Measurements from ENCODE around the gene TBC1D2. TPM values are rescaled to one million over a fixed set of nuclear protein-coding genes. Genes with fewer than 3 reads are reported as not detected.

The TBC1D2 gene
- total and polyA plus RNA-seq, 8 donors: 14.4 to 107 (median 21.0) TPM

DNA sequence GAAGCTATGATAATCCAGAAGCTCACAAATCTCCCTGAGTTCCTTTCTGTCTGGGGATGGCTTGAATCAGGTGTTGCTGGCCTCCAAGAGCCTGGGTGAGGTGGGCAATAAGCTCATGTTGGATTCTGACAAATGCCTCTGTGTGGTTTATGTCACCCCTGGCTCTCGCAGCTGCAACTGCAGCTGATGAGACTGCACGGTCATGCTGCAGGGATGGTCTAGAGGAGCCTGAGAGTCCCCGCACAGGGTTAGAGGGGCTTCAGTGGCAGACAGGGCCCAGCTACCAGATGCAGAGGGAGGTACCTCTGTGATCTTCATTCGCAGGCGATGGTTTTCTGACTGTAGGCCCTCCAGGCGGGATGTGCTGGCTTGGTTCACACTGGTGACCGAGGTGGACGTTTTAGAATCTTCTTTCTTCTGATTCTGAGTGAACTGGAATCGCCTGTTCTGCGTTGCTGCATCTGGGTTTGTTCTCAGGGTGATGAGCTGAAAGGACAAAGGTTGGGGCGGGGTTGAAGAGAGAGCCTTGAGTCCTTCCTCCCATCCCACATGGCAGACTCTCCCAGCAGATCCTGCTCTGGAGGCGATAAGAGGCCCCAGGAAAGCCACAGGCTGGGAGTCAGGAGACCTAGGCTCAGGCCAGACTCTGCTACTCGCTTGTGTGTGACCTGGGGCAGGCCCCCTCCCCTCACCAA lies 47.6 kb upstream of the TBC1D2 start:
- no peaks in the 10 kb centered on the region for H3K4me1 ChIP-seq
- intact Hi-C loops (cut with DNase I): no loop called here
- TF ChIP-seq, protein P1, sequence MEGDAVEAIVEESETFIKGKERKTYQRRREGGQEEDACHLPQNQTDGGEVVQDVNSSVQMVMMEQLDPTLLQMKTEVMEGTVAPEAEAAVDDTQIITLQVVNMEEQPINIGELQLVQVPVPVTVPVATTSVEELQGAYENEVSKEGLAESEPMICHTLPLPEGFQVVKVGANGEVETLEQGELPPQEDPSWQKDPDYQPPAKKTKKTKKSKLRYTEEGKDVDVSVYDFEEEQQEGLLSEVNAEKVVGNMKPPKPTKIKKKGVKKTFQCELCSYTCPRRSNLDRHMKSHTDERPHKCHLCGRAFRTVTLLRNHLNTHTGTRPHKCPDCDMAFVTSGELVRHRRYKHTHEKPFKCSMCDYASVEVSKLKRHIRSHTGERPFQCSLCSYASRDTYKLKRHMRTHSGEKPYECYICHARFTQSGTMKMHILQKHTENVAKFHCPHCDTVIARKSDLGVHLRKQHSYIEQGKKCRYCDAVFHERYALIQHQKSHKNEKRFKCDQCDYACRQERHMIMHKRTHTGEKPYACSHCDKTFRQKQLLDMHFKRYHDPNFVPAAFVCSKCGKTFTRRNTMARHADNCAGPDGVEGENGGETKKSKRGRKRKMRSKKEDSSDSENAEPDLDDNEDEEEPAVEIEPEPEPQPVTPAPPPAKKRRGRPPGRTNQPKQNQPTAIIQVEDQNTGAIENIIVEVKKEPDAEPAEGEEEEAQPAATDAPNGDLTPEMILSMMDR (IDR thresholded peaks at IDR 0.05): no peak
- H3K36me3 ChIP-seq: no peaks in the 10 kb centered on the region
- no peak overlapping the region for H3K4me3 ChIP-seq
- no peak overlapping the region for H3K27ac ChIP-seq
- H3K9me3 ChIP-seq: no peaks in the 10 kb centered on the region
- H3K27me3 ChIP-seq: no peaks in the 10 kb centered on the region
- ATAC-seq (no peak), DNase-seq (no peak)

GRCh38 chr9:98302150-98302549 lies 46.7 kb upstream of the TBC1D2 start:
- ATAC-seq (no peak), DNase-seq (no peak)
- intact Hi-C loops (cut with DNase I): no loop called here
- Histone ChIP-seq H3K27ac (no peak overlapping the region), H3K36me3 (no peaks in the 10 kb centered on the region), H3K4me3 (no peak overlapping the region), H3K9me3 (no peaks in the 10 kb centered on the region), H3K4me1 (no peaks in the 10 kb centered on the region), H3K27me3 (no peaks in the 10 kb centered on the region)
- TF ChIP-seq, protein P1 (IDR thresholded peaks at IDR 0.05): no peak

DNA sequence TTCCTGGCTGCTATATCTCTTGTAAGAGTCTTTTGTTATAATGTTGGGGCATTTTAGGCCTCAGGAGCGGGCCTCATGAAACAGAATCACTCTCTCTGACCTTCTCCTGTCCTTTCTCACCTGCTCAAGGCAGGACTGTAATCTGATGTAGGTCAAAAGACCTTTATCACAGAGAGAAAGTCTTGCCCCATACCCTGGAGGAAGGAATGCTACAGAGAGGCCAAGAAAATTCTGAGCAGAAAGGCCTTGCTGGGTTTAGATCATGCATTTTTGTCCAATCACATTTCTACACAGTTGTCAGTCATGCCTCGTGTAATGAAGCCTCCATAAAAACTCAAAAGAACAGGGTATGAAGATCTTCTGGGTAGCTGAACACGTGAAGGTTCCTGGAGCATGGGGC lies 45.2 kb upstream of the TBC1D2 start:
- intact Hi-C loops (cut with DNase I): no loop called here
- TF ChIP-seq, protein P1 (IDR thresholded peaks at IDR 0.05): no peak
- no peaks in the 10 kb centered on the region for H3K4me1 ChIP-seq
- no peak overlapping the region for H3K4me3 ChIP-seq
- no peaks in the 10 kb centered on the region for H3K27me3 ChIP-seq
- H3K27ac ChIP-seq: no peak overlapping the region
- no peak for DNase-seq
- H3K36me3 ChIP-seq: no peaks in the 10 kb centered on the region
- no peak for ATAC-seq
- H3K9me3 ChIP-seq: no peaks in the 10 kb centered on the region

- ATAC-seq (no peak), DNase-seq (no peak)
- H3K9me3 ChIP-seq: no peaks in the 10 kb centered on the region
- TF ChIP-seq, protein P1 (IDR thresholded peaks at IDR 0.05): no peak
- no peaks in the 10 kb centered on the region for H3K4me1 ChIP-seq
- H3K4me3 ChIP-seq: no peak overlapping the region
- no peaks in the 10 kb centered on the region for H3K36me3 ChIP-seq
- H3K27me3 ChIP-seq: no peaks in the 10 kb centered on the region
- intact Hi-C loops (cut with DNase I): no loop called here
- H3K27ac ChIP-seq: no peak overlapping the region
These were observed 43.0 kb upstream of the TBC1D2 start for GRCh38 chr9:98298476-98298875.

DNA sequence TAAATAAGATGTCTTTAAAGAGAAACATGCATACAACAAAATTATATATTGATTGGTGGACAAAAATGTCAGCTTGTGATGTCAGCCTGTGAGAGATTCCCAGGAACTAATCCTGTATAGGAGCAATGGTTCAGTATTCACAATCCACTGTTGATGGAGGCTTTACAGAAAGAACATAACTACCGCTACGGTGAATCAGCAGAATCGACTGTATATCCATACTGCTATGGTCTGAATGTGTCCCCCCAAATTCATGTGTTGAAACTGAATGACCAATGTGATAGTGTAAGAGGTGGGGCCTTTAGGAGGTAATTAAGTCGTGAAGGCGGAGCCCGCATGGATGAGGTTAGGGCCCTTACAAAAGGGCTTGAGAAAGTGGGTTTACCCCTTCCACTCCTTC lies 40.4 kb upstream of the TBC1D2 start:
- Histone ChIP-seq H3K4me1 (no peaks in the 10 kb centered on the region), H3K9me3 (no peaks in the 10 kb centered on the region), H3K4me3 (no peak overlapping the region), H3K36me3 (no peaks in the 10 kb centered on the region), H3K27me3 (no peaks in the 10 kb centered on the region), H3K27ac (no peak overlapping the region)
- TF ChIP-seq, protein P1 (IDR thresholded peaks at IDR 0.05): no peak
- ATAC-seq (no peak), DNase-seq (no peak)
- intact Hi-C loops (cut with DNase I): no loop called here

Measured in left lung (tissue), 10 donors.